HepG2 (cell line): Measurements from ENCODE around the gene KNG1. TPM values are rescaled to one million over a fixed set of nuclear protein-coding genes. Genes with fewer than 3 reads are reported as not detected.
A peak's percentile ranks its signal among the peaks of the same experiment; 100 is the strongest.

Experiments used
- AHR ChIP-seq: IDR thresholded peaks from 2 replicates; pipeline ENCODE4 v1.6.1; 2018; ENCODE audit warnings: missing genetic modification reagents, missing compliant biosample characterization
- AKAP8 ChIP-seq: sonication (generic); formaldehyde crosslinking; IDR thresholded peaks from 2 replicates; pipeline ENCODE4 v1.5.1; 2020; ENCODE audit warnings: mild to moderate bottlenecking, missing genetic modification reagents
- ATF7-NPFF ChIP-seq: sonication (generic); formaldehyde crosslinking; IDR thresholded peaks from 2 replicates; pipeline ENCODE4 v1.8.1; 2023; ENCODE audit warnings: mild to moderate bottlenecking, low read depth, missing genetic modification reagents, moderate library complexity
- ELF1 ChIP-seq: sonication (generic); formaldehyde crosslinking; IDR thresholded peaks from 2 replicates; pipeline ENCODE4 v1.4.0; 2020; ENCODE audit warnings: missing genetic modification reagents
- EP300 ChIP-seq, 3 experiments: sonication (generic) in 1 of 3; formaldehyde crosslinking in 1 of 3; IDR thresholded peaks; 2 replicates each; pipeline versions ENCODE4 v1.5.1 to v1.6.1; 2011 to 2020; ENCODE audit warnings: low read depth in 2 of 3, low read length in 2 of 3, borderline replicate concordance in 1 of 3, improper control_type of control experiment in 1 of 3, mild to moderate bottlenecking in 1 of 3, missing genetic modification reagents in 1 of 3, moderate library complexity in 1 of 3
- HES4 ChIP-seq: sonication (generic); formaldehyde crosslinking; IDR thresholded peaks from 2 replicates; pipeline ENCODE4 v1.9.0; 2021; ENCODE audit warnings: mild to moderate bottlenecking, missing genetic modification reagents, borderline replicate concordance
- HMGXB4 ChIP-seq, 2 experiments: sonication (generic) in 1 of 2; formaldehyde crosslinking in 1 of 2; IDR thresholded peaks; 2 replicates each; pipeline versions ENCODE4 v1.4.0 to v1.6.1; 2018 to 2020; ENCODE audit warnings: missing genetic modification reagents in 2 of 2, borderline replicate concordance in 1 of 2, low read depth in 1 of 2, mild to moderate bottlenecking in 1 of 2, missing biosample characterization in 1 of 2
- HOXA5 ChIP-seq: sonication (generic); formaldehyde crosslinking; IDR thresholded peaks from 2 replicates; pipeline ENCODE4 v1.4.0; 2020; ENCODE audit warnings: missing genetic modification reagents
- NRL ChIP-seq: sonication (generic); formaldehyde crosslinking; IDR thresholded peaks from 2 replicates; pipeline ENCODE4 v1.5.0; 2020; ENCODE audit warnings: missing genetic modification reagents, mild to moderate bottlenecking, moderate library complexity, borderline replicate concordance
- SMARCC2 ChIP-seq: fragments of 450-650 bp; IDR thresholded peaks from 2 replicates; pipeline ENCODE4 v1.6.1; 2017; ENCODE audit warnings: antibody characterized with exemption, mild to moderate bottlenecking
- SUZ12 ChIP-seq: fragments of 150-350 bp; IDR thresholded peaks from 2 replicates; pipeline ENCODE4 v1.6.1; 2014; ENCODE audit warnings: low read depth, low read length
- TBX2 ChIP-seq: sonication (generic); formaldehyde crosslinking; IDR thresholded peaks from 2 replicates; pipeline ENCODE4 v1.5.0; 2020; ENCODE audit warnings: missing genetic modification reagents, mild to moderate bottlenecking, borderline replicate concordance
- TFDP1 ChIP-seq: IDR thresholded peaks from 2 replicates; pipeline ENCODE4 v1.6.1; 2016; ENCODE audit warnings: missing compliant biosample characterization, missing genetic modification reagents, borderline replicate concordance
- XBP1 ChIP-seq: sonication (generic); formaldehyde crosslinking; IDR thresholded peaks from 2 replicates; pipeline ENCODE4 v1.5.0; 2020; ENCODE audit warnings: missing genetic modification reagents
- XRCC5 ChIP-seq: fragments of 200-400 bp; formaldehyde crosslinking; optimal IDR thresholded peaks from 2 replicates; pipeline ENCODE3; 2017; ENCODE audit warnings: mild to moderate bottlenecking, low read length
- ZBTB20 ChIP-seq: sonication (generic); formaldehyde crosslinking; IDR thresholded peaks from 2 replicates; pipeline ENCODE4 v1.8.1; 2023; ENCODE audit warnings: missing genetic modification reagents, low read depth, mild to moderate bottlenecking, borderline replicate concordance
- ZNF12 ChIP-seq: sonication (generic); formaldehyde crosslinking; IDR thresholded peaks from 2 replicates; pipeline ENCODE4 v1.5.0; 2020; ENCODE audit warnings: missing genetic modification reagents
- ZNF205 ChIP-seq: IDR thresholded peaks from 2 replicates; pipeline ENCODE4 v1.6.1; 2018; ENCODE audit warnings: missing biosample characterization, missing genetic modification reagents
- ZNF207 ChIP-seq: fragments of 450-650 bp; IDR thresholded peaks from 2 replicates; pipeline ENCODE4 v1.6.1; 2016; ENCODE audit warnings: antibody characterized with exemption, borderline replicate concordance
- ZNF274 ChIP-seq: sonication (generic); formaldehyde crosslinking; IDR thresholded peaks from 2 replicates; pipeline ENCODE4 v1.5.1; 2020; ENCODE audit warnings: mild to moderate bottlenecking, missing genetic modification reagents
- ZNF276 ChIP-seq: sonication (generic); formaldehyde crosslinking; IDR thresholded peaks from 2 replicates; pipeline ENCODE4 v1.4.0; 2020; ENCODE audit warnings: mild to moderate bottlenecking, low read depth, missing genetic modification reagents
- ZNF446 ChIP-seq: sonication (generic); formaldehyde crosslinking; IDR thresholded peaks from 2 replicates; pipeline ENCODE4 v1.5.0; 2020; ENCODE audit warnings: mild to moderate bottlenecking, missing genetic modification reagents
- ZNF546 ChIP-seq: sonication (generic); formaldehyde crosslinking; conservative IDR thresholded peaks from 2 replicates; pipeline ENCODE4 v1.8.1; 2023; ENCODE audit warnings: mild to moderate bottlenecking, missing genetic modification reagents
- ZSCAN21 ChIP-seq: sonication (generic); formaldehyde crosslinking; IDR thresholded peaks from 2 replicates; pipeline ENCODE4 v1.8.0; 2022; ENCODE audit warnings: mild to moderate bottlenecking, missing genetic modification reagents, moderate library complexity, borderline replicate concordance
- ZZZ3 ChIP-seq: sonication (generic); formaldehyde crosslinking; IDR thresholded peaks from 2 replicates; pipeline ENCODE4 v1.4.0; 2020; ENCODE audit warnings: missing genetic modification reagents, mild to moderate bottlenecking, borderline replicate concordance
- polyA plus RNA-seq, 8 experiments: library from polyadenylated mRNA; depleted of rRNA in 3 of 8; stranded (reverse) in 7 of 8; unstranded in 1 of 8; fragments of >200 nt; fragmentation: Illumina TruSeq in 4 of 8; extraction: Trizol in 4 of 8; gene quantifications; 2 replicates each; pipeline versions ENCODE4 v1.2.1 to v1.2.3, GENCODE V29; 2011 to 2016; ENCODE audit warnings: low read depth in 4 of 8, missing spikeins in 1 of 8, mixed read lengths in 1 of 8; ENCODE audit not compliant: insufficient read depth in 1 of 8
- total RNA-seq, 5 experiments: library from RNA; depleted of rRNA; stranded (reverse); fragments of >200 nt; fragmentation: Illumina TruSeq; extraction: Trizol; gene quantifications; 2 replicates each; pipeline ENCODE4 v1.2.3, GENCODE V29; 2016; ENCODE audit warnings: low read depth in 1 of 5

The KNG1 gene
- total and polyA plus RNA-seq, 2 of the 13 experiments (the other 11 are each of a cell fraction or from before 2014, with no cell fraction given): 6.5 to 7.0 TPM

- TF ChIP-seq ZSCAN21 (CRISPR knock-in tag) (peak; percentile 62; the same call in 1 of the 2 replicates), ATF7-NPFF (CRISPR knock-in tag) (peak; percentile 59), ZNF205 (CRISPR knock-in tag) (no peak), ELF1 (0 out of 2 replicates have a peak, but pooled peaks have one; percentile 9), TFDP1 (CRISPR knock-in tag) (no peak), XRCC5 (no peak), ZNF276 (CRISPR knock-in tag) (no peak), ZNF207 (no peak), NRL (CRISPR knock-in tag) (peak; percentile 70; the same call in 1 of the 2 replicates), HOXA5 (CRISPR knock-in tag) (no peak), AKAP8 (CRISPR knock-in tag) (peak; percentile 88; the same call in 1 of the 2 replicates), ZNF274 (CRISPR knock-in tag) (no peak), AHR (CRISPR knock-in tag) (peak; percentile 77; the same call in 1 of the 2 replicates), SUZ12 (no peak), SMARCC2 (no peak), HMGXB4 (CRISPR knock-in tag; IDR thresholded peaks at IDR 0.05; ENCODE audit: borderline replicate concordance in 1 of 2, low read depth in 1 of 2) (peak; percentile 40 to 65; a peak in 3 of 4 replicates), ZZZ3 (CRISPR knock-in tag) (0 out of 2 replicates have a peak, but pooled peaks have one; percentile 52), HES4 (CRISPR knock-in tag) (no peak), TBX2 (CRISPR knock-in tag) (peak; percentile 48; the same call in 1 of the 2 replicates), ZNF12 (CRISPR knock-in tag) (no peak), ZNF446 (CRISPR knock-in tag) (no peak), ZNF546 (CRISPR knock-in tag) (no peak), ZBTB20 (CRISPR knock-in tag) (peak; percentile 67; the same call in 1 of the 2 replicates), XBP1 (CRISPR knock-in tag) (no peak), EP300 (IDR thresholded peaks at IDR 0.05; ENCODE audit: low read depth in 2 of 2, low read length in 2 of 2) (no peak), EP300 (CRISPR knock-in tag; IDR thresholded peaks at IDR 0.05; ENCODE audit: borderline replicate concordance) (no peak)
Observed at GRCh38 chr3:186783731-186784515, 66.8 kb downstream of the KNG1 start (continued).
